H9 (cell line): ENCODE data around the gene PRELID1. TPM values are rescaled to one million over a fixed set of nuclear protein-coding genes. Genes with fewer than 3 reads are reported as not detected.

Experiments used
- DNase-seq: peaks from one replicate; pipeline ENCODE4 v3.0.0-alpha.2; 2017
- H2AFZ ChIP-seq: one replicate; pipeline ENCODE4 v1.6.1; 2013; ENCODE audit warnings: mild to moderate bottlenecking, low read length, control low read depth, moderate library complexity
- H2AK5ac ChIP-seq: 2 replicates; pipeline ENCODE4 v1.6.1; 2013; ENCODE audit warnings: low read length, control low read depth, mixed read lengths; ENCODE audit not compliant: insufficient read length
- H2BK120ac ChIP-seq: one replicate; pipeline ENCODE4 v1.6.1; 2013; ENCODE audit warnings: low read depth, mild to moderate bottlenecking, low read length, control low read depth, inconsistent platforms; ENCODE audit not compliant: poor library complexity, severe bottlenecking
- H2BK12ac ChIP-seq: 2 replicates; pipeline ENCODE4 v1.6.1; 2013; ENCODE audit warnings: low read length, control low read depth, mixed read lengths, low read depth; ENCODE audit not compliant: insufficient read length
- H2BK15ac ChIP-seq: 2 replicates; pipeline ENCODE4 v1.6.1; 2013; ENCODE audit warnings: low read depth, low read length, control low read depth
- H2BK20ac ChIP-seq: one replicate; pipeline ENCODE4 v1.6.1; 2013; ENCODE audit warnings: low read depth, mild to moderate bottlenecking, low read length, control low read depth, inconsistent platforms; ENCODE audit not compliant: poor library complexity, severe bottlenecking
- H2BK5ac ChIP-seq: 2 replicates; pipeline ENCODE4 v1.6.1; 2013; ENCODE audit warnings: low read length, control low read depth, mixed read lengths; ENCODE audit not compliant: insufficient read length
- H3K14ac ChIP-seq: 2 replicates; pipeline ENCODE4 v1.6.1; 2013; ENCODE audit warnings: low read length, control low read depth; ENCODE audit not compliant: insufficient read depth
- H3K18ac ChIP-seq: 2 replicates; pipeline ENCODE4 v1.6.1; 2013; ENCODE audit warnings: low read depth, mild to moderate bottlenecking, mixed read lengths, low read length, control low read depth; ENCODE audit not compliant: insufficient read length
- H3K23ac ChIP-seq: 2 replicates; pipeline ENCODE4 v1.6.1; 2013; ENCODE audit warnings: low read length, control low read depth, mixed read lengths, low read depth; ENCODE audit not compliant: insufficient read length
- H3K23me2 ChIP-seq: 2 replicates; pipeline ENCODE4 v1.6.1; 2013; ENCODE audit warnings: low read depth, mild to moderate bottlenecking, mixed read lengths, low read length, control low read depth; ENCODE audit not compliant: insufficient read length, poor library complexity, severe bottlenecking
- H3K27ac ChIP-seq: 2 replicates; pipeline ENCODE4 v1.5.1; 2013; ENCODE audit warnings: low read length, control low read depth, mixed read lengths, low read depth; ENCODE audit not compliant: insufficient read length
- H3K27me3 ChIP-seq: 2 replicates; pipeline ENCODE4 v1.6.1; 2013; ENCODE audit warnings: low read length, control low read depth, inconsistent platforms; ENCODE audit not compliant: insufficient read depth
- H3K4ac ChIP-seq: 2 replicates; pipeline ENCODE4 v1.6.1; 2013; ENCODE audit warnings: low read depth, mild to moderate bottlenecking, control low read depth, inconsistent platforms, low read length, moderate library complexity
- H3K4me1 ChIP-seq: 2 replicates; pipeline ENCODE4 v1.6.1; 2013; ENCODE audit warnings: low read length, control low read depth, inconsistent platforms; ENCODE audit not compliant: insufficient read depth
- H3K4me2 ChIP-seq: 2 replicates; pipeline ENCODE4 v1.6.1; 2013; ENCODE audit warnings: low read length, control low read depth, mixed read lengths; ENCODE audit not compliant: insufficient read length, insufficient read depth
- H3K56ac ChIP-seq: 2 replicates; pipeline ENCODE4 v1.6.1; 2013; ENCODE audit warnings: low read depth, mild to moderate bottlenecking, mixed read lengths, low read length, control low read depth; ENCODE audit not compliant: insufficient read length
- H3K79me1 ChIP-seq: 2 replicates; pipeline ENCODE4 v1.6.1; 2013; ENCODE audit warnings: low read depth, mild to moderate bottlenecking, moderate library complexity, low read length, control low read depth, inconsistent platforms; ENCODE audit not compliant: insufficient read depth, poor library complexity, severe bottlenecking
- H3K79me2 ChIP-seq: 2 replicates; pipeline ENCODE4 v1.6.1; 2013; ENCODE audit warnings: low read length, control low read depth, inconsistent platforms; ENCODE audit not compliant: insufficient read depth
- H3K9ac ChIP-seq: 2 replicates; pipeline ENCODE4 v1.6.1; 2013; ENCODE audit warnings: low read length, control low read depth, mixed read lengths; ENCODE audit not compliant: insufficient read length; ENCODE audit errors: extremely low read depth
- H3K9me3 ChIP-seq: one replicate; pipeline ENCODE4 v1.6.1; 2013; ENCODE audit warnings: low read depth, low read length, inconsistent platforms; ENCODE audit not compliant: control insufficient read depth
- H3T11ph ChIP-seq: one replicate; pipeline ENCODE4 v1.6.1; 2013; ENCODE audit warnings: mild to moderate bottlenecking, low read length, control low read depth, inconsistent platforms
- H4K20me1 ChIP-seq: one replicate; pipeline ENCODE4 v1.6.1; 2013; ENCODE audit not compliant: control insufficient read depth, insufficient read length, insufficient read depth
- H4K5ac ChIP-seq: 2 replicates; pipeline ENCODE4 v1.6.1; 2013; ENCODE audit warnings: low read depth, mild to moderate bottlenecking, mixed read lengths, low read length, control low read depth; ENCODE audit not compliant: insufficient read length
- H4K8ac ChIP-seq: replicated peaks from 2 replicates; pipeline ENCODE4 v1.6.1; 2013; ENCODE audit warnings: low read length, control low read depth, mixed read lengths, low read depth; ENCODE audit not compliant: insufficient read length
- H4K91ac ChIP-seq: 2 replicates; pipeline ENCODE4 v1.6.1; 2013; ENCODE audit warnings: low read depth, mild to moderate bottlenecking, moderate library complexity, mixed read lengths, low read length, control low read depth; ENCODE audit not compliant: insufficient read length
- H3K27ac Mint-ChIP-seq, 3 experiments: 2 replicates in 2 of 3; 3 replicates in 1 of 3; pipeline ENCODE4 v1.8.0; 2020 to 2021; ENCODE audit warnings: mixed read lengths in 3 of 3, mild to moderate bottlenecking in 1 of 3, moderate library complexity in 1 of 3
- H3K27me3 Mint-ChIP-seq: 2 replicates; pipeline ENCODE4 v1.8.0; 2021; ENCODE audit warnings: low read depth, mild to moderate bottlenecking, moderate library complexity, mixed read lengths
- H3K36me3 Mint-ChIP-seq, 3 experiments: 2 replicates in 2 of 3; 3 replicates in 1 of 3; pipeline ENCODE4 v1.8.0; 2020 to 2021; ENCODE audit warnings: low read depth in 3 of 3, mixed read lengths in 3 of 3; ENCODE audit not compliant: insufficient read depth in 1 of 3
- H3K4me1 Mint-ChIP-seq, 2 experiments: 2 replicates each; pipeline ENCODE4 v1.8.0; 2020; ENCODE audit warnings: mixed read lengths in 2 of 2
- H3K4me3 Mint-ChIP-seq, 2 experiments: 2 replicates in 1 of 2; 3 replicates in 1 of 2; pipeline ENCODE4 v1.8.0; 2020 to 2021; ENCODE audit warnings: mild to moderate bottlenecking in 2 of 2, mixed read lengths in 2 of 2, moderate library complexity in 1 of 2
- H3K9me3 Mint-ChIP-seq, 2 experiments: 2 replicates in 1 of 2; 3 replicates in 1 of 2; pipeline ENCODE4 v1.8.0; 2020; ENCODE audit warnings: mild to moderate bottlenecking in 2 of 2, mixed read lengths in 2 of 2, moderate library complexity in 1 of 2
- CTCF ChIP-seq: fragments of 200-600 bp; sonication (generic); conservative IDR thresholded peaks from 3 replicates; pipeline ENCODE4 v1.8.0; 2021; ENCODE audit warnings: antibody characterized with exemption, mild to moderate bottlenecking
- WGBS: extraction: QIAGEN DNeasy Blood & Tissue Kit; methylation state at CpG from one replicate; pipeline ENCODE4 v1.1.7; 2013; ENCODE audit warnings: missing lambda C conversion rate, low lambda C conversion rate, mixed read lengths; ENCODE audit not compliant: insufficient read length; ENCODE audit errors: extremely low coverage; 5-methylcytosine and 5-hydroxymethylcytosine counted together
- total RNA-seq: library from RNA; stranded (reverse); gene quantifications from 2 replicates; pipeline ENCODE4 v1.2.1, GENCODE V29; 2021

Gene PRELID1
- total RNA-seq, 1 experiment from 2014 or later: 213 TPM

GRCh38 chr5:177314376-177315342 is 11.1 kb downstream of the PRELID1 start:
- H3K36me3 Mint-ChIP-seq: peaks cover 3 to 6% (median 5%) of the 10 kb centered on the region in 3 experiments; a peak in 4 of 7 replicates
- DNase-seq: no peak
- Histone ChIP-seq H3K56ac (no peak overlapping the region), H3K9me3 (no peaks in the 10 kb centered on the region), H4K8ac (no peak overlapping the region), H3K9ac (no peak overlapping the region), H2BK5ac (no peak overlapping the region), H3K23ac (no peak overlapping the region), H3K4me1 (no peaks in the 10 kb centered on the region), H3T11ph (no peak overlapping the region), H2AK5ac (no peak overlapping the region), H2BK15ac (no peak overlapping the region), H3K4ac (no peak overlapping the region), H3K79me2 (no peaks in the 10 kb centered on the region), H4K20me1 (no peaks in the 10 kb centered on the region), H2BK20ac (no peak overlapping the region), H3K23me2 (peaks cover 14% of the 10 kb centered on the region), H4K91ac (no peak overlapping the region), H3K14ac (no peak overlapping the region), H2AFZ (no peak overlapping the region), H3K27ac (no peak overlapping the region), H2BK12ac (no peak overlapping the region), H2BK120ac (no peak overlapping the region), H3K4me2 (no peak overlapping the region), H3K79me1 (no peaks in the 10 kb centered on the region), H3K27me3 (no peaks in the 10 kb centered on the region), H3K18ac (no peak overlapping the region), H4K5ac (no peak overlapping the region)
- WGBS: no CpG with 5 or more reads among the region's 18 CpGs
- no peak overlapping the region for H3K4me3 Mint-ChIP-seq
- no peaks in the 10 kb centered on the region; a peak in 1 of 5 replicates for H3K9me3 Mint-ChIP-seq
- no peaks in the 10 kb centered on the region; the same call in 1 of the 2 replicates for H3K27me3 Mint-ChIP-seq
- H3K4me1 Mint-ChIP-seq: peaks cover 17 to 27% of the 10 kb centered on the region in 2 experiments
- no peak for TF ChIP-seq CTCF
- peak overlapping the region in 2 of 3 experiments; percentile 22 to 61; a peak in 1 of 7 replicates for H3K27ac Mint-ChIP-seq
